Measurements from ENCODE around the gene PCNP. TPM values are rescaled to one million over a fixed set of nuclear protein-coding genes. Genes with fewer than 3 reads are reported as not detected.
"Not testable (repeated sequence)": the region's sequence is repeated elsewhere in the genome, so short reads cannot be mapped to it uniquely, and the experiment has no call there.

PCNP gene
- total RNA-seq, 1 donor from 2014 or later: 130 TPM

- DNase-seq: no peak
Measured at GRCh38 chr3:101633186-101633585, 59.2 kb downstream of the PCNP start.

GRCh38 chr3:101634591-101635196 lies 60.7 kb downstream of the PCNP start:
- no peak for DNase-seq

GRCh38 chr3:101635345-101635744 lies 61.4 kb downstream of the PCNP start:
- no peak for DNase-seq

GRCh38 chr3:101635954-101636798 lies 62.2 kb downstream of the PCNP start:
- DNase-seq: peak; percentile 22

- DNase-seq: no peak
Measured at GRCh38 chr3:101637451-101637850, 63.5 kb downstream of the PCNP start.

- no peak for DNase-seq
Measured at GRCh38 chr3:101638261-101638745, 64.3 kb downstream of the PCNP start.

GRCh38 chr3:101639280-101639963 lies 65.4 kb downstream of the PCNP start:
- DNase-seq: no peak

GRCh38 chr3:101640256-101640655 lies 66.3 kb downstream of the PCNP start:
- DNase-seq: no peak

- DNase-seq: not testable (repeated sequence)
Measured at GRCh38 chr3:101641397-101642115, 67.6 kb downstream of the PCNP start.

- no peak for DNase-seq
Measured at GRCh38 chr3:101642441-101642840, 68.5 kb downstream of the PCNP start.

- DNase-seq: no peak
Measured at GRCh38 chr3:101643009-101643844, 69.2 kb downstream of the PCNP start.

Small RNA genes lying within 50 kb of the gene (small RNA-seq; reads per million reads assigned to genes)
- not detected for gene RF00019 (ENCODE audit: low replicate concordance)
- gene RNU6-1256P (ENCODE audit: low replicate concordance): not detected

Other genes starting within 250 kb of the PCNP start
- 41.3 TPM for gene SENP7, start 61.0 kb upstream of the PCNP start, total RNA-seq
- gene TRMT10C, start 12.3 kb upstream of the PCNP start, total RNA-seq: 33.2 TPM
- 32.7 TPM for gene ZBTB11, start 103.0 kb downstream of the PCNP start, total RNA-seq
- 2,268 TPM for gene RPL24, start 112.5 kb downstream of the PCNP start, total RNA-seq
- gene CEP97, start 150.4 kb downstream of the PCNP start, total RNA-seq: 15.9 TPM
- 4.8 TPM for gene NXPE3, start 205.0 kb downstream of the PCNP start, total RNA-seq

All from skin of body (tissue), 3 donors.